Liver (tissue), 9 donors: Measurements from ENCODE around the gene HIVEP3. TPM values are rescaled to one million over a fixed set of nuclear protein-coding genes. Genes with fewer than 3 reads are reported as not detected.

Experiments
- DNase-seq: peaks from one replicate; pipeline ENCODE4 v3.0.0-alpha.2; 2017; ENCODE audit warnings: low spot score
- H3K27ac ChIP-seq, 2 donors: one replicate each; pipeline ENCODE4 v1.7.0; 2013; ENCODE audit warnings: inconsistent platforms in 2 of 2, low read length in 2 of 2, control low read depth in 1 of 2, low read depth in 1 of 2, mild to moderate bottlenecking in 1 of 2
- H3K27me3 ChIP-seq, 4 donors: one replicate each; pipeline versions ENCODE4 v1.6.1 to v1.7.0; 2013; ENCODE audit warnings: low read length in 3 of 4, inconsistent platforms in 1 of 4, mild to moderate bottlenecking in 1 of 4, moderate library complexity in 1 of 4; ENCODE audit not compliant: control insufficient read depth in 4 of 4, insufficient read depth in 4 of 4
- H3K36me3 ChIP-seq, 4 donors: one replicate each; pipeline versions ENCODE4 v1.6.1 to v1.7.0; 2013; ENCODE audit warnings: low read length in 3 of 4, mild to moderate bottlenecking in 3 of 4, low read depth in 1 of 4, moderate library complexity in 1 of 4; ENCODE audit not compliant: control insufficient read depth in 4 of 4, insufficient read depth in 3 of 4
- H3K4me1 ChIP-seq, 4 donors: one replicate each; pipeline versions ENCODE4 v1.6.1 to v1.7.0; 2013; ENCODE audit warnings: low read length in 3 of 4, mild to moderate bottlenecking in 3 of 4, moderate library complexity in 1 of 4; ENCODE audit not compliant: control insufficient read depth in 4 of 4, insufficient read depth in 4 of 4
- H3K4me3 ChIP-seq, 3 donors: one replicate each; pipeline versions ENCODE4 v1.6.1 to v1.7.0; 2013; ENCODE audit warnings: low read length in 3 of 3, control low read depth in 1 of 3, low read depth in 1 of 3, mild to moderate bottlenecking in 1 of 3
- H3K9ac ChIP-seq, 2 donors: one replicate each; pipeline ENCODE4 v1.7.0; 2013; ENCODE audit warnings: low read length in 2 of 2, mild to moderate bottlenecking in 2 of 2, moderate library complexity in 2 of 2, control low read depth in 1 of 2, low read depth in 1 of 2
- H3K9me3 ChIP-seq, 4 donors: one replicate each; pipeline versions ENCODE4 v1.6.1 to v1.7.0; 2013; ENCODE audit warnings: low read length in 3 of 4; ENCODE audit not compliant: control insufficient read depth in 4 of 4
- EGR1 ChIP-seq, 2 donors: IDR thresholded peaks; 2 replicates each; pipeline ENCODE4 v1.6.1; 2016 to 2018; ENCODE audit warnings: antibody characterized with exemption in 2 of 2, low read depth in 2 of 2
- FOXA1 ChIP-seq: IDR thresholded peaks from 2 replicates; pipeline ENCODE4 v1.6.1; 2016; ENCODE audit warnings: antibody characterized with exemption
- FOXA2 ChIP-seq: IDR thresholded peaks from 2 replicates; pipeline ENCODE4 v1.6.1; 2016; ENCODE audit warnings: antibody characterized with exemption
- GABPA ChIP-seq, 2 donors: IDR thresholded peaks in 1 of 2; conservative IDR thresholded peaks in 1 of 2; 2 replicates each; pipeline ENCODE4 v1.6.1; 2016; ENCODE audit warnings: antibody characterized with exemption in 2 of 2, mild to moderate bottlenecking in 1 of 2, moderate library complexity in 1 of 2
- HNF4A ChIP-seq, 2 donors: conservative IDR thresholded peaks; 2 replicates each; pipeline ENCODE4 v1.6.1; 2016; ENCODE audit warnings: antibody characterized with exemption in 2 of 2, mild to moderate bottlenecking in 2 of 2
- HNF4G ChIP-seq: IDR thresholded peaks from 2 replicates; pipeline ENCODE4 v1.6.1; 2016; ENCODE audit warnings: antibody characterized with exemption
- JUND ChIP-seq, 2 donors: IDR thresholded peaks; 2 replicates each; pipeline ENCODE4 v1.6.1; 2016; ENCODE audit warnings: antibody characterized with exemption in 2 of 2
- NR2F2 ChIP-seq: IDR thresholded peaks from 2 replicates; pipeline ENCODE4 v1.6.1; 2016; ENCODE audit warnings: antibody characterized with exemption
- RAD21 ChIP-seq, 2 donors: IDR thresholded peaks; 2 replicates each; pipeline ENCODE4 v1.6.1; 2016; ENCODE audit warnings: antibody characterized with exemption in 2 of 2, mild to moderate bottlenecking in 2 of 2
- RXRA ChIP-seq, 2 donors: IDR thresholded peaks; 2 replicates each; pipeline ENCODE4 v1.6.1; 2017 to 2018; ENCODE audit warnings: antibody characterized with exemption in 2 of 2, mild to moderate bottlenecking in 1 of 2
- SP1 ChIP-seq: IDR thresholded peaks from 2 replicates; pipeline ENCODE4 v1.6.1; 2018; ENCODE audit warnings: antibody characterized with exemption, mild to moderate bottlenecking
- TAF1 ChIP-seq: conservative IDR thresholded peaks from 2 replicates; pipeline ENCODE4 v1.6.1; 2016; ENCODE audit warnings: antibody characterized with exemption, mild to moderate bottlenecking
- YY1 ChIP-seq: IDR thresholded peaks from 2 replicates; pipeline ENCODE4 v1.6.1; 2016; ENCODE audit warnings: antibody characterized with exemption, mild to moderate bottlenecking
- WGBS: extraction: QIAGEN DNeasy Blood & Tissue Kit; methylation state at CpG from one replicate; pipeline ENCODE4 v1.1.7; 2013; 5-methylcytosine and 5-hydroxymethylcytosine counted together
- polyA plus RNA-seq, 2 donors: library from polyadenylated mRNA; stranded (reverse) in 1 of 2; unstranded in 1 of 2; fragments of 200-250 nt in 1 of 2; fragments of >200 nt in 1 of 2; fragmentation: Nextera tagmentation in 1 of 2; extraction: Ambion mirVana in 1 of 2; gene quantifications; one replicate each; pipeline versions ENCODE4 v1.2.1 to v1.2.3, GENCODE V29; 2013 to 2015
- total RNA-seq, 2 donors: library from RNA; depleted of rRNA; stranded (reverse); fragments of >200 nt; gene quantifications; one replicate each; pipeline ENCODE4 v1.2.3, GENCODE V29; 2014
- TF ChIP-seq, protein P1 (sequence below): IDR thresholded peaks from 2 replicates; pipeline ENCODE4 v1.6.1; 2016; ENCODE audit warnings: antibody characterized with exemption
- TF ChIP-seq, protein P2 (sequence below): IDR thresholded peaks from 2 replicates; pipeline ENCODE4 v1.6.1; 2016; ENCODE audit warnings: antibody characterized with exemption
- TF ChIP-seq, protein P3 (sequence below): IDR thresholded peaks from 2 replicates; pipeline ENCODE4 v1.6.1; 2016; ENCODE audit warnings: antibody characterized with exemption, mild to moderate bottlenecking
- TF ChIP-seq, protein P4 (sequence below): IDR thresholded peaks from 2 replicates; pipeline ENCODE4 v1.6.1; 2016; ENCODE audit warnings: antibody characterized with exemption
- TF ChIP-seq, protein P5 (sequence below): fragments of 150-350 bp; IDR thresholded peaks from 2 replicates; pipeline ENCODE4 v1.5.1; 2017; ENCODE audit warnings: improper control_type of control experiment, low read depth, low read length; ENCODE audit not compliant: missing input control
- donor health status: healthy.
- donor health status: healthy.
- donor health status: healthy.
- donor health status: healthy.
- donor health status: healthy.

HIVEP3 gene
- total and polyA plus RNA-seq, 4 donors: 0.93 to 1.6 (median 1.4) TPM

DNA sequence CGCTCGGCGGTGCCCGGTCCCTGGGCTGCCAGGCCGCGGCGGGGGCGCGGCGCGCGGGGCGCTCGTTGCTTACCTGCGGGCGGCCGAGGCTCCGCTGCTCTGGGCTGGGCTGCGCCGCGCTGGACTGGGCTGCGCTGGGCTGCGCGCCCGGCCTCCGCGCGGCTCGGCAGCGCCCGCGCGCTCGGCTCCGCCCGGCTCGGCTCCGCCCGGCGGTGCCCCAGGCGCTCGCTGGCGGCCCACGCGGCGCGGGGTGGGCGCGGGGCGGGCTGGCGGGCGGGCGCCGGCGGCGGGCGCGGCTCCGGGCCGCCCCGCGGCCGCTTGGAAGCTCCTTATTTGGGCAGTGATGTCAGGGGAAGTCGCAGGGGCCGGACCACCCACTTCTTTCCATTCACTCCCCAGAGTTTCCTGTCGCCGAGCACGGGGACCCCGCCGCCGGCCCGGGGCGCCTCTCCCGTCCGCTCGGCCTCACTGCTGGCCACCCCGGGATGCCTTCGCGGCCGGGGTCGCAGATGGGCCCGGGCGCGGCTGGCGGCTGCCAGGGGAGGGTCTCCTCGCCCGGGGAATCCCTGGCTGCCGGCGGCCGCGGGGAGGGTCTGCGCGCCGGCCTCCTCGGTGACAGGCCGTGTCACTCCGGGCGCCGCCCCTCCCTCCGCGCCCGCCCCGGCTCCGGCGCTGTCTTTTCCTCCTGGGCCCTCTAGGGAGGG, 256.5 kb downstream of the HIVEP3 start (continued):
- TF ChIP-seq, protein P1, sequence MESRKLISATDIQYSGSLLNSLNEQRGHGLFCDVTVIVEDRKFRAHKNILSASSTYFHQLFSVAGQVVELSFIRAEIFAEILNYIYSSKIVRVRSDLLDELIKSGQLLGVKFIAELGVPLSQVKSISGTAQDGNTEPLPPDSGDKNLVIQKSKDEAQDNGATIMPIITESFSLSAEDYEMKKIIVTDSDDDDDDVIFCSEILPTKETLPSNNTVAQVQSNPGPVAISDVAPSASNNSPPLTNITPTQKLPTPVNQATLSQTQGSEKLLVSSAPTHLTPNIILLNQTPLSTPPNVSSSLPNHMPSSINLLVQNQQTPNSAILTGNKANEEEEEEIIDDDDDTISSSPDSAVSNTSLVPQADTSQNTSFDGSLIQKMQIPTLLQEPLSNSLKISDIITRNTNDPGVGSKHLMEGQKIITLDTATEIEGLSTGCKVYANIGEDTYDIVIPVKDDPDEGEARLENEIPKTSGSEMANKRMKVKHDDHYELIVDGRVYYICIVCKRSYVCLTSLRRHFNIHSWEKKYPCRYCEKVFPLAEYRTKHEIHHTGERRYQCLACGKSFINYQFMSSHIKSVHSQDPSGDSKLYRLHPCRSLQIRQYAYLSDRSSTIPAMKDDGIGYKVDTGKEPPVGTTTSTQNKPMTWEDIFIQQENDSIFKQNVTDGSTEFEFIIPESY: no peak
- no peak for TF ChIP-seq RXRA (IDR thresholded peaks at IDR 0.05)

DNA sequence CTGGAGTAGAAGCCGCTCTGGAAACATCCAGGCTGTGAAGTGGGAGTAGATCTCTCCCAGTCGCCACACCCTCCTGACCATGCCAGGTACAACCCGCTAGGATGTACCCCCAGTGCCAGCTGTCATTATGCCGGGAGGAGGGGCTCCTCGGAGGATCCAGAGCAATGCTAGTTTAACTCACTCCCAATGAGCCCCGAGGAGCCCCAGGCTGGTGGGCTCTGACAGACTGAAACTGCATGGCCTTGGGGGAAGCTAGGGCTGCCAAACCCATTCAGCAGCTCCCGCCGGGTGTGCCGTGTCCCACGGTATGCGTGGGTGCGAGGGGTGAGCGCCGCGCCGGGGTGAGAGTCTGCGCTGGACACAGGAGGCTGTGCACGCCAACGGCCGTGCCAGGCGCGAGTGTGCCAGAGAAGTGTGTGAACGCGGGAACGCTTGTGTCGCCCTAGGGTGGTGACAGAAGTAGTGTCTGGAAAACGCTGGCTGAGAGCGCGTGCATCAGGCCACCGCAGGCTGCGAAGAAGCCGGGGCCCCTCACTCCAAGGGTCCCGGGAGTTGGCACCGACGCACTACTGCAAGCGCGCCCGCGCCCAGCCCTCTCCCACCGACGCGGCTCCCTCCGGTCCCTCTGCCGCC, 257.2 kb downstream of the HIVEP3 start:
- Histone ChIP-seq H3K4me1 (peaks cover 9 to 23% (median 12%) of the 10 kb centered on the region in 4 donors), H3K27ac (no peak overlapping the region), H3K4me3 (peak overlapping the region; percentile 59 to 64 (median 62)), H3K9ac (no peak overlapping the region), H3K9me3 (no peaks in the 10 kb centered on the region), H3K36me3 (no peaks in the 10 kb centered on the region), H3K27me3 (no peaks in the 10 kb centered on the region)
- WGBS: 4% methylated on average over 44 of the region's 44 CpGs
- TF ChIP-seq SP1 (no peak), RXRA (IDR thresholded peaks at IDR 0.05) (no peak)
- DNase-seq: no peak

DNA sequence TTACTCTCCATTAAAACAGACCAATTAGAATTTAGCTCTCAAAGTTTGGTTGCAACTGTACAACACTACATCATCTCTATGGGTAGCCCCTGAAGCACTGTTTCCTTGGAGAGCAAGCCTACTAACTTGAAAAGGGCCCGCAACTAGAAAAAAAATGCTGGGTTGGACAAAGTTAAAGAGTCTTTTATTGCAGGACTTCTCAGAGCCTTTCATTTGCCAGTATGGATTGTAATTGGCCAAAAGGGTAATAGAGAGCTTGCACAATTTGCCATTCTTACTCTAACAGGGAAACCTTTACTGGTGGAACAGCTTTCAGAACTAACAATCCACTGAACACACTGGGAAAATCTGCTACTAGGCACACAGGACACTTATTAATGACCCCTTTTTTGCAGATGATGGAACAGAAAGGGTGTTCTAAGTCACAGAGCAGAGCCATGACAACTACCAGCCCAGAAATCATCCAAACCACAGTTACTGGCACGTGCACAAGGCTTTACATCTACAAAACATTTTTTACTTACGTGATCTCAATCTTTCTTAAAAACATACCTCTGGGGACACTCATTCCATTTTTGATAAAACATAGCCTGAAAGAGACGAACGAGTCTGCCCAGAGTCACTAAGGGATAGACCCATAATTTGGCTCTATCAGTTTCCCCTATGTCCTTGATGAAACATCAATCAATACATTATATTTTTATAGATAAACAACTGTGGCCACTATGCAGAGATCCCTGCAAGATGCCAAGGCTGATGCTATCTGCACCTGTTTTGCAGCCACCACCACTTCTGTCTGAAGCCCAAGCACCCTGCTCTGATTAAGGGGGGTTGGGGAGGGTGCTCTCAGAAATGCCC, 257.9 kb downstream of the HIVEP3 start:
- Histone ChIP-seq H3K27ac (no peak overlapping the region), H3K36me3 (no peaks in the 10 kb centered on the region), H3K27me3 (no peaks in the 10 kb centered on the region), H3K9ac (no peak overlapping the region), H3K4me1 (peaks cover 9 to 23% (median 11%) of the 10 kb centered on the region in 4 donors), H3K4me3 (no peak overlapping the region), H3K9me3 (no peaks in the 10 kb centered on the region)
- 74% methylated on average over 5 of the region's 5 CpGs for WGBS
- DNase-seq: no peak
- TF ChIP-seq RXRA (IDR thresholded peaks at IDR 0.05): no peak
- no peak for TF ChIP-seq SP1
- no peak for TF ChIP-seq JUND (IDR thresholded peaks at IDR 0.05)
- no peak for TF ChIP-seq NR2F2
- TF ChIP-seq GABPA (IDR thresholded peaks at IDR 0.05 in 1 of 2, conservative IDR thresholded peaks at IDR 0.05 in 1 of 2): no peak
- TF ChIP-seq, protein P2, sequence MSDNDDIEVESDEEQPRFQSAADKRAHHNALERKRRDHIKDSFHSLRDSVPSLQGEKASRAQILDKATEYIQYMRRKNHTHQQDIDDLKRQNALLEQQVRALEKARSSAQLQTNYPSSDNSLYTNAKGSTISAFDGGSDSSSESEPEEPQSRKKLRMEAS: no peak
- TF ChIP-seq RAD21 (IDR thresholded peaks at IDR 0.05): no peak
- no peak for TF ChIP-seq HNF4G
- TF ChIP-seq, protein P3, sequence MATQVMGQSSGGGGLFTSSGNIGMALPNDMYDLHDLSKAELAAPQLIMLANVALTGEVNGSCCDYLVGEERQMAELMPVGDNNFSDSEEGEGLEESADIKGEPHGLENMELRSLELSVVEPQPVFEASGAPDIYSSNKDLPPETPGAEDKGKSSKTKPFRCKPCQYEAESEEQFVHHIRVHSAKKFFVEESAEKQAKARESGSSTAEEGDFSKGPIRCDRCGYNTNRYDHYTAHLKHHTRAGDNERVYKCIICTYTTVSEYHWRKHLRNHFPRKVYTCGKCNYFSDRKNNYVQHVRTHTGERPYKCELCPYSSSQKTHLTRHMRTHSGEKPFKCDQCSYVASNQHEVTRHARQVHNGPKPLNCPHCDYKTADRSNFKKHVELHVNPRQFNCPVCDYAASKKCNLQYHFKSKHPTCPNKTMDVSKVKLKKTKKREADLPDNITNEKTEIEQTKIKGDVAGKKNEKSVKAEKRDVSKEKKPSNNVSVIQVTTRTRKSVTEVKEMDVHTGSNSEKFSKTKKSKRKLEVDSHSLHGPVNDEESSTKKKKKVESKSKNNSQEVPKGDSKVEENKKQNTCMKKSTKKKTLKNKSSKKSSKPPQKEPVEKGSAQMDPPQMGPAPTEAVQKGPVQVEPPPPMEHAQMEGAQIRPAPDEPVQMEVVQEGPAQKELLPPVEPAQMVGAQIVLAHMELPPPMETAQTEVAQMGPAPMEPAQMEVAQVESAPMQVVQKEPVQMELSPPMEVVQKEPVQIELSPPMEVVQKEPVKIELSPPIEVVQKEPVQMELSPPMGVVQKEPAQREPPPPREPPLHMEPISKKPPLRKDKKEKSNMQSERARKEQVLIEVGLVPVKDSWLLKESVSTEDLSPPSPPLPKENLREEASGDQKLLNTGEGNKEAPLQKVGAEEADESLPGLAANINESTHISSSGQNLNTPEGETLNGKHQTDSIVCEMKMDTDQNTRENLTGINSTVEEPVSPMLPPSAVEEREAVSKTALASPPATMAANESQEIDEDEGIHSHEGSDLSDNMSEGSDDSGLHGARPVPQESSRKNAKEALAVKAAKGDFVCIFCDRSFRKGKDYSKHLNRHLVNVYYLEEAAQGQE: no peak
- TF ChIP-seq, protein P4, sequence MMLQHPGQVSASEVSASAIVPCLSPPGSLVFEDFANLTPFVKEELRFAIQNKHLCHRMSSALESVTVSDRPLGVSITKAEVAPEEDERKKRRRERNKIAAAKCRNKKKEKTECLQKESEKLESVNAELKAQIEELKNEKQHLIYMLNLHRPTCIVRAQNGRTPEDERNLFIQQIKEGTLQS: no peak
- TF ChIP-seq, protein P5, sequence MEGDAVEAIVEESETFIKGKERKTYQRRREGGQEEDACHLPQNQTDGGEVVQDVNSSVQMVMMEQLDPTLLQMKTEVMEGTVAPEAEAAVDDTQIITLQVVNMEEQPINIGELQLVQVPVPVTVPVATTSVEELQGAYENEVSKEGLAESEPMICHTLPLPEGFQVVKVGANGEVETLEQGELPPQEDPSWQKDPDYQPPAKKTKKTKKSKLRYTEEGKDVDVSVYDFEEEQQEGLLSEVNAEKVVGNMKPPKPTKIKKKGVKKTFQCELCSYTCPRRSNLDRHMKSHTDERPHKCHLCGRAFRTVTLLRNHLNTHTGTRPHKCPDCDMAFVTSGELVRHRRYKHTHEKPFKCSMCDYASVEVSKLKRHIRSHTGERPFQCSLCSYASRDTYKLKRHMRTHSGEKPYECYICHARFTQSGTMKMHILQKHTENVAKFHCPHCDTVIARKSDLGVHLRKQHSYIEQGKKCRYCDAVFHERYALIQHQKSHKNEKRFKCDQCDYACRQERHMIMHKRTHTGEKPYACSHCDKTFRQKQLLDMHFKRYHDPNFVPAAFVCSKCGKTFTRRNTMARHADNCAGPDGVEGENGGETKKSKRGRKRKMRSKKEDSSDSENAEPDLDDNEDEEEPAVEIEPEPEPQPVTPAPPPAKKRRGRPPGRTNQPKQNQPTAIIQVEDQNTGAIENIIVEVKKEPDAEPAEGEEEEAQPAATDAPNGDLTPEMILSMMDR: no peak
- TF ChIP-seq, protein P1: no peak
- TF ChIP-seq EGR1 (IDR thresholded peaks at IDR 0.05; ENCODE audit: low read depth in 2 of 2): no peak
- TF ChIP-seq FOXA1: no peak
- TF ChIP-seq TAF1: no peak
- TF ChIP-seq YY1: no peak
- no peak for TF ChIP-seq HNF4A (conservative IDR thresholded peaks at IDR 0.05)
- TF ChIP-seq FOXA2: no peak
